Right lobe of liver (tissue), 6 donors: ENCODE results near the gene TOM1L2. TPM values are rescaled to one million over a fixed set of nuclear protein-coding genes. Genes with fewer than 3 reads are reported as not detected.

Experiments
- ATAC-seq, 4 donors: fragments of 200-7000 bp; cut with Tn5 transposase; one replicate each; pipeline ENCODE4 v1.9.1; 2020; ENCODE audit warnings: mild to moderate bottlenecking in 4 of 4, moderate library complexity in 4 of 4
- DNase-seq, 3 donors: peaks; one replicate each; pipeline ENCODE4 v3.0.0-alpha.2; 2020
- H3K27ac ChIP-seq, 3 donors: fragments of 200-600 bp; one replicate each; pipeline ENCODE4 v1.8.0; 2022
- H3K27me3 ChIP-seq, 2 donors: fragments of 200-600 bp; one replicate each; pipeline ENCODE4 v1.8.0; 2022
- H3K36me3 ChIP-seq, 4 donors: fragments of 200-600 bp; sonication (generic) in 1 of 4; one replicate each; pipeline versions ENCODE4 v1.5.1 to v1.8.0; 2017 to 2022; ENCODE audit warnings: control low read depth in 1 of 4
- H3K4me1 ChIP-seq, 4 donors: fragments of 200-600 bp; sonication (generic) in 1 of 4; one replicate each; pipeline versions ENCODE4 v1.5.1 to v1.8.0; 2017 to 2022; ENCODE audit warnings: control low read depth in 1 of 4
- H3K4me3 ChIP-seq, 3 donors: fragments of 200-600 bp; one replicate each; pipeline ENCODE4 v1.8.0; 2022
- H3K9me3 ChIP-seq, 4 donors: fragments of 200-600 bp; sonication (generic) in 1 of 4; one replicate each; pipeline versions ENCODE4 v1.5.1 to v1.8.0; 2017 to 2022; ENCODE audit warnings: control low read depth in 1 of 4
- POLR2A ChIP-seq: fragments of 450-650 bp; IDR thresholded peaks from one replicate; pipeline ENCODE4 v1.6.1; 2017; ENCODE audit warnings: antibody characterized with exemption, mild to moderate bottlenecking
- WGBS: methylation state at CpG from one replicate; pipeline ENCODE4 v1.1.6; 2018; ENCODE audit warnings: low coverage, low lambda C conversion rate; ENCODE audit not compliant: insufficient coverage; ENCODE audit errors: missing lambda C conversion rate; 5-methylcytosine and 5-hydroxymethylcytosine counted together
- intact Hi-C, 2 donors: fragments of 100-400 bp; cut with DNase I; formaldehyde crosslinking; loops; one replicate each; pipeline versions ENCODE4 v1.11.2 to v1.14.1; 2022
- total RNA-seq, 6 experiments: library from RNA; depleted of rRNA in 2 of 6; stranded (reverse); fragments of >200 nt in 2 of 6; fragmentation: NEBNext Ultra II Directional in 3 of 6; extraction: Animal tissue kit (Norgen Biotek cat#: 25700) in 3 of 6; gene quantifications; one replicate each; pipeline versions ENCODE4 v1.1.0 to v1.2.4, GENCODE V29; 2016 to 2023
- TF ChIP-seq, protein P1 (sequence below), 4 donors: fragments of 200-600 bp in 3 of 4; fragments of 450-650 bp in 1 of 4; IDR thresholded peaks; one replicate each; pipeline versions ENCODE4 v1.5.1 to v1.8.0; 2016 to 2022; ENCODE audit warnings: antibody characterized with exemption in 4 of 4, mild to moderate bottlenecking in 2 of 4
- donor health status: DM: no; HTN: yes; CAD: no.
- donor health status: DM: no; HTN: no; CAD: no.
- donor health status: DM: no; HTN: no; CAD: no.
- donor health status: DM: no; HTN: yes; CAD: no.
- donor health status: DM: no; HTN: yes; CAD: no.

The TOM1L2 gene
- total RNA-seq, 6 experiments from 2014 or later = 13.5 to 21.2 (median 16.0) TPM

DNA sequence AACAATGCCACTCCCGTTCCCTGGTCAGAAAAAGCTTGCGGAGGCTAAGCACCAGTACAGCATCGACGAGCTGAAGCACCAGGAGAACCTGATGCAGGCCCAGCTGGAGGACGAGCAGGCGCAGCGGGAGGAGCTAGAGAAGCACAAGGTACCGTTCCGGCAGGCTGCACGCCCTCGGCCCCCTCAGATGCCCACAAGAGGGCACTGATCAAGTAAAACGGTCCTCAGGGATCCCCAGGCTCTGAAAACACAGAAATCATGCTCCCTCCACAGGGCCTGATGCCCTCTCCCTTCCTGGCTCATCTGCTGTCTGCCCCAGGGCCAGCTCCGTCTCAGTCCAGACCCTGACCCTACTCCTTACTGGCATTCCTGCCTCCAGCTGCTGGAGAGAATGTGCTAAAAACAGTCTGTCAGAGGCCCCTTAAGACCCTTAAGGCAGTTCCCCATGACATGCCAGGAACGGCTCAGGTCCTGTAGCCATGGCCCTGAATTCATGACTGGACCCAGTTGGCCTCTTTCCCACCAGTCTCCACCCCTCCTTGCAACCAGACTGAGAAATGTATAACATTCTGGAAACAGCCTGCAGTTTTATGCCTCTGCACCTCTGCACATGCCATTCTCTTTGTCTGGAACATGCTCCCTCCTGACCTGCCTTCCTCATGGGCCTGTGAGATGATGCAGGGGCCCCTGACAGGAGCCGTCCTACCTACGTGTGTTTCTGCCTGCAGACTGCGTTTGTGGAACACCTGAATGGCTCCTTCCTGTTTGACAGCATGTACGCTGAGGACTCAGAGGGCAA, 22.3 kb upstream of the TOM1L2 start:
- no peak overlapping the region for H3K27ac ChIP-seq
- H3K9me3 ChIP-seq = no peaks in the 10 kb centered on the region
- no peaks in the 10 kb centered on the region for H3K4me1 ChIP-seq
- WGBS = no CpG with 5 or more reads among the region's 18 CpGs
- DNase-seq (no peak), ATAC-seq (peak; percentile 60 to 68 (median 64))
- no peak overlapping the region for H3K4me3 ChIP-seq
- TF ChIP-seq, protein P1, sequence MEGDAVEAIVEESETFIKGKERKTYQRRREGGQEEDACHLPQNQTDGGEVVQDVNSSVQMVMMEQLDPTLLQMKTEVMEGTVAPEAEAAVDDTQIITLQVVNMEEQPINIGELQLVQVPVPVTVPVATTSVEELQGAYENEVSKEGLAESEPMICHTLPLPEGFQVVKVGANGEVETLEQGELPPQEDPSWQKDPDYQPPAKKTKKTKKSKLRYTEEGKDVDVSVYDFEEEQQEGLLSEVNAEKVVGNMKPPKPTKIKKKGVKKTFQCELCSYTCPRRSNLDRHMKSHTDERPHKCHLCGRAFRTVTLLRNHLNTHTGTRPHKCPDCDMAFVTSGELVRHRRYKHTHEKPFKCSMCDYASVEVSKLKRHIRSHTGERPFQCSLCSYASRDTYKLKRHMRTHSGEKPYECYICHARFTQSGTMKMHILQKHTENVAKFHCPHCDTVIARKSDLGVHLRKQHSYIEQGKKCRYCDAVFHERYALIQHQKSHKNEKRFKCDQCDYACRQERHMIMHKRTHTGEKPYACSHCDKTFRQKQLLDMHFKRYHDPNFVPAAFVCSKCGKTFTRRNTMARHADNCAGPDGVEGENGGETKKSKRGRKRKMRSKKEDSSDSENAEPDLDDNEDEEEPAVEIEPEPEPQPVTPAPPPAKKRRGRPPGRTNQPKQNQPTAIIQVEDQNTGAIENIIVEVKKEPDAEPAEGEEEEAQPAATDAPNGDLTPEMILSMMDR (IDR thresholded peaks at IDR 0.05) = peak in 3 of 4 donors; percentile 32 to 39 (median 32)
- no peak for TF ChIP-seq POLR2A
- no peaks in the 10 kb centered on the region for H3K36me3 ChIP-seq
- H3K27me3 ChIP-seq = no peaks in the 10 kb centered on the region
- intact Hi-C loops = no loop called here

DNA sequence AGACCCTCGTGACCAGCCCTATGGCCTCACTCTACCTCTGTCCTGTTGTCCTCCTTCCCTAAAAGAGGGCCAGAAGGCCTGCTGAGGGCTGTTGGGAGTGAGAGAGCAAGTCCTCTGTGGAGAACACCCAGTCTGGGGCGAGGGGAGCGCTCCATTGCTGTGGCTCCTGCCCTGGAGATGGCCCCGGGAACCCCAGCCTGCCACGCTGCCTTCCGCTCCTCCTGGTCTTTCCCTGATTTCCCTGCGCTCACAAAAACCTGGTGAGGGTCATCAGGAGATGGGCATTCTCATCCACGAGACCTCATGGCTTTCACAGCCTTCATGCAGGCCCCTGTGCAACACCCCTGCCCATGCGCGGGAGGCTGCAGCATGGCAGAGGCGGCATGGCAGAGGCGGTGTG, 21.7 kb upstream of the TOM1L2 start:
- TF ChIP-seq, protein P1 (IDR thresholded peaks at IDR 0.05) = no peak
- Histone ChIP-seq H3K9me3 (no peaks in the 10 kb centered on the region), H3K27ac (no peak overlapping the region), H3K27me3 (no peaks in the 10 kb centered on the region), H3K4me3 (no peak overlapping the region), H3K36me3 (no peaks in the 10 kb centered on the region), H3K4me1 (no peaks in the 10 kb centered on the region)
- WGBS = 100% methylated on average over 1 of the region's 12 CpGs
- no peak for DNase-seq
- no peak for ATAC-seq
- intact Hi-C loops = no loop called here

DNA sequence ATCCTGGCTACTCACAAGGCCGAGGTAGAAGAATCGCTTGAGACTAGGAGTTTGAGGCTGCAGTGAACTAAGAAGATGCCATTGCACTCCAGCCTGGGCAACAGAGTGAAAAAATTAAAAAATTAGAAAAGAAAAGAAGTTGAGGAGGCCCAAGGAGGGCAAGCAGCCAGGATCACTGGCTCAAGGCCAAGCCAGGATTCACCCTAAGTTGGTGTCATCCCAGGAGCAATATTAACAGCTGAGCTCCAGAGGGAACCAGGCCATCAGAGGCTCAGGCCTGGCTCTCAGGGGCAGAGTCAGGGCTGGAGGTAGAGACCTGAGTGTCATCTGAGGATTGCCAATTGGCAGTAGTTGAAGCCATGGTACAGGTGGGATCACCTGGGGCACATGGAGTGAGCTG, 21.2 kb upstream of the TOM1L2 start:
- TF ChIP-seq, protein P1 (IDR thresholded peaks at IDR 0.05) = no peak
- TF ChIP-seq POLR2A = no peak
- Histone ChIP-seq H3K27me3 (no peaks in the 10 kb centered on the region), H3K4me1 (no peaks in the 10 kb centered on the region), H3K4me3 (no peak overlapping the region), H3K36me3 (no peaks in the 10 kb centered on the region), H3K9me3 (no peaks in the 10 kb centered on the region), H3K27ac (no peak overlapping the region)
- intact Hi-C loops = no loop called here
- 80% methylated on average over 1 of the region's 2 CpGs for WGBS
- DNase-seq (no peak), ATAC-seq (no peak)

DNA sequence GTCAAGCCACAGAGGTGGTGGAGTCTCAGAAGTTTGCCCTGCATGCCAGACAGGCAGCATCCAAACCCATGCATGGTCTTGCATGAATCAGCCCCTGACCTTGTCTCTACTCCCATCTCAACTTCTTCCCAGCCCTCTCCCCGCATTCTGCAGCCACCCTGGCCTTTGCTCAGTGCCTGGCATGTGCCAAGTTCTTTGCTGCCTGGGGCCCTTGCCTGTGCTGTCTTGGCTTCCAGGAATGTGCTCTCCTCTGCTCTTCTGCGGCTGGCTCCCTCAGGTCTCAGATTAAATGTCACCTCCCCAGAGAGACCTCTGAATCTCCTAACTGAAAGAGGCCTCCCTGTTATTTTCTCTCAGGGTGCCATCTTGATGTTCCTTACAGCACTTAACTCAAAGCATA, 18.1 kb upstream of the TOM1L2 start:
- H3K9me3 ChIP-seq = no peaks in the 10 kb centered on the region
- no peak overlapping the region for H3K4me3 ChIP-seq
- TF ChIP-seq, protein P1 (IDR thresholded peaks at IDR 0.05) = no peak
- no peak for TF ChIP-seq POLR2A
- H3K27ac ChIP-seq = no peak overlapping the region
- H3K4me1 ChIP-seq = no peaks in the 10 kb centered on the region
- H3K27me3 ChIP-seq = no peaks in the 10 kb centered on the region
- ATAC-seq (no peak), DNase-seq (no peak)
- no peaks in the 10 kb centered on the region for H3K36me3 ChIP-seq
- 90% methylated on average over 2 of the region's 2 CpGs for WGBS
- intact Hi-C loops = no loop called here
